Muscle layer of duodenum (tissue), 2 donors: ENCODE results near the gene THEM5.
"Not testable (repeated sequence)": the region's sequence is repeated elsewhere in the genome, so short reads cannot be mapped to it uniquely, and the experiment has no call there.

Source experiments
- H3K27ac ChIP-seq: one replicate; pipeline ENCODE4 v1.7.0; 2013; ENCODE audit warnings: mild to moderate bottlenecking, low read length
- H3K27me3 ChIP-seq: one replicate; pipeline ENCODE4 v1.7.0; 2013; ENCODE audit warnings: low read depth, mild to moderate bottlenecking, control low read depth, low read length
- H3K36me3 ChIP-seq, 2 donors: one replicate each; pipeline ENCODE4 v1.7.0; 2013; ENCODE audit warnings: low read length in 2 of 2, control low read depth in 1 of 2, mild to moderate bottlenecking in 1 of 2; ENCODE audit not compliant: insufficient read depth in 2 of 2, control insufficient read depth in 1 of 2
- H3K4me1 ChIP-seq, 2 donors: one replicate each; pipeline ENCODE4 v1.7.0; 2013; ENCODE audit warnings: low read length in 2 of 2, mild to moderate bottlenecking in 2 of 2, control low read depth in 1 of 2, moderate library complexity in 1 of 2; ENCODE audit not compliant: insufficient read depth in 2 of 2, control insufficient read depth in 1 of 2
- H3K4me3 ChIP-seq, 2 donors: one replicate each; pipeline ENCODE4 v1.7.0; 2013; ENCODE audit warnings: low read length in 2 of 2, low read depth in 1 of 2, mild to moderate bottlenecking in 1 of 2
- H3K9me3 ChIP-seq, 2 donors: one replicate each; pipeline ENCODE4 v1.7.0; 2013; ENCODE audit warnings: low read length in 2 of 2, control low read depth in 1 of 2, mild to moderate bottlenecking in 1 of 2; ENCODE audit not compliant: control insufficient read depth in 1 of 2
- donor health status: healthy.

The THEM5 gene, protein sequence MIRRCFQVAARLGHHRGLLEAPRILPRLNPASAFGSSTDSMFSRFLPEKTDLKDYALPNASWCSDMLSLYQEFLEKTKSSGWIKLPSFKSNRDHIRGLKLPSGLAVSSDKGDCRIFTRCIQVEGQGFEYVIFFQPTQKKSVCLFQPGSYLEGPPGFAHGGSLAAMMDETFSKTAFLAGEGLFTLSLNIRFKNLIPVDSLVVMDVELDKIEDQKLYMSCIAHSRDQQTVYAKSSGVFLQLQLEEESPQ

DNA sequence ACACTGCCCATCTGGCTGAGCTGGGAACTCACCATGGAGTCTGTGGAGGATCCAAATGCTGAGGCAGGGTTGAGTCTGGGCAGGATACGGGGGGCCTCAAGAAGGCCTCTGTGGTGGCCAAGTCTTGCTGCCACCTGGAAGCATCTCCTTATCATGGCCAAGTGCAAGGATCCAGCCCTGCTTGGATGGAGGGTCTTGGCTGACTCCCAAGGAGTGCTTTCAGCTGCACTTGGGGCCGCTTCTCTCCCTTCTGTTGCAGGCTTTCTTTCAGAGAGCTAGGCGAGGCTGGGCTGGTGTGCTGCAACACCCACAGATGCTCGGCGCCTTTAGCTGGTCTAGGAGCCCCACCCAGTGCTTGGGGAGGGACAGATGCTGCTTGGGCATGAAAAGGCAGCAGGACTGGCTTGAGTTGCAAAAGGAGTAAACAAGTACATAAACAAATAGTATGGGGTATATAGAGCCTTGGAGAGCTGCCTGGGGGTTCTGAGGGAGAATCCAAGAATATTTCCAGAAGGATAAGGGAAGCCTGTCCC is at the start of gene THEM5:
THEM5 (minus strand) TSS at position 302 of the 533 bp plus-strand sequence; CDS start at position 155, 147 bp downstream.
- Histone ChIP-seq H3K27ac (no peak within 1 kb of the TSS), H3K4me1 (no peaks in the 10 kb centered on the region)

DNA sequence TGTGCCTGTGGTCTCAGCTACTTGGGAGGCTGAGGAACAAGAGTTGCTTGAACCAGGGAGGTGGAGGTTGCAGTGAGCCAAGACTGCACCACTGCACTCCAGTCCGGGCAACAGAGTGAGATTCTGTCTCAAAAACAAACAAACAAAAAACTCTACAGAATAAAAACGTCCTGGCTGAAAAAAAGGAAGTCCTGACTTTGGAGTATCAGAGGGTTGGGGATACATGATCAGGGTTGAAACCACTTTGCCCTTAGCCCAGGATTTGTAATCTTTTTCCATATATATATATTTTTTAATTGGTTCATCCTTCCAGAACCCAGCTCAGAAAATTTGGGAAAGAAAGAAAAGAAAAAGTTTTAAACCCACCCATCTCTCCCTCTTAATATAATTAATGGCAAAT is 49.3 kb upstream of the THEM5 start:
- H3K27me3 ChIP-seq: no peaks in the 10 kb centered on the region
- H3K9me3 ChIP-seq: peaks cover 0 to 2% of the 10 kb centered on the region in 2 donors
- H3K36me3 ChIP-seq: no peaks in the 10 kb centered on the region
- peaks cover 0 to 5% of the 10 kb centered on the region in 2 donors for H3K4me1 ChIP-seq
- H3K4me3 ChIP-seq: no peak overlapping the region
- no peak overlapping the region for H3K27ac ChIP-seq

More for the DNA sequence above, at the start of gene THEM5:
- Histone ChIP-seq H3K9me3 (no peaks in the 10 kb centered on the region), H3K36me3 (no peaks in the 10 kb centered on the region), H3K27me3 (no peaks in the 10 kb centered on the region), H3K4me3 (no peak within 1 kb of the TSS)

DNA sequence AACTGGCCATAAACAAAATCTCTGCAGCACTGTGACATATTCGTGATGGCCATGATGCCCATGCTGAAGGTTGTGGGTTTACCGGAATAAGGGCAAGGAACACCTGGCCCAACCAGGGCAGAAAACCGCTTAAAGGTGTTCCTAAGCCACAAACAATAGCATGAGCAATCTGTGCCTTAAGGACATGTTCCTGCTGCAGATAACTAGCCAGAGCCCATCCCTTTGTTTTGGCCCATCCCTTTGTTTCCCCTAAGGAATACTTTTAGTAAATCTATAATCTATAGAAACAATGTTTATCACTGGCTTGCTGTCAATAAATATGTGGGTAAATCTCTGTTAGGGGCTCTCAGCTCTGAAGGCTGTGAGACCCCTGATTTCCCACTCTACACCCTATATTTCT is 47.3 kb upstream of the THEM5 start:
- not testable (repeated sequence) for H3K4me1 ChIP-seq, H3K27me3 ChIP-seq, H3K4me3 ChIP-seq, H3K27ac ChIP-seq, H3K9me3 ChIP-seq, H3K36me3 ChIP-seq

DNA sequence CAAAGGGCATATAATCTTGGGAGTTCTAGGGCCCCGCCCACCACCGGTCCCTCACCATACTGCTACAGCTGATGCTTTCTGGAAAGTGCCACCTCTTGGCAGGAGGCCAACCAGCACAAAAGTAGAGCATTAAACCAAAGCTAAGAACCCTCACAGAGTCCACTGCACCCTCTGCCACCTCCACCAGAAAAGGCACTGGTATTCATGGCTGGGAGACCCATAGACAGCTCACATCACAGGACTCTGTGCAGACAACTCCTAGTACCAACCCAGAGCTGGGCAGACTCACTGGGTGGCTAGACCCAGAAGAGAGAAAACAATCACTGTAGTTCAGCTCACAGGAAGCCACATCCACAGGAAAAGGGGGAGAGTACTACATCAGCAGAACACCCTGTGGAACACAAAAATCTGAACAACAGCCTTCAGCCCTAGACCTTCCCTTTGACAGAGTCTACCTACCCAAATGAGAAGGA is 45.0 kb upstream of the THEM5 start:
- no peak overlapping the region for H3K4me3 ChIP-seq
- no peak overlapping the region for H3K27ac ChIP-seq
- H3K9me3 ChIP-seq: peaks cover 0 to 2% of the 10 kb centered on the region in 2 donors

DNA sequence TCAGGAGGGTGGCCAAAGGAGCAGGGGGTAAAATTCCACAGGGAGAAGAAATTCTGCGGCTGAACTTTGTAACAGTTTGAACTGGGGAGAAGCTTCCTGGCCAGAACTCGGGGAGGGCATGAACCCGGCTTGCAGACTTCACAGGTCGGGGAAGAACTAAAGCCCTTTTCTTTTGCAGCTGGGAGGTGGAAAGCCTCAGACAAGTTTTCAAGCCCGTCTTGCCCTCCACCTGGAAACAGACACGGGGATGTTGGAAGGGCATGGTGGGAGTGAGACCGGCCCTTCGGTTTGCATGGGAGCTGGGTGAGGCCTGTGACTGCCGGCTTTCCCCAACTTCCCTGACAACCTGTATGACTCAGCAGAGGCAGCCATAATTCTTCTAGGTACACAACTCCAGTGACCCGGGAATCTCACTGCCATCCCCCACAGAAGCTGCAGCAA is 44.5 kb upstream of the THEM5 start:
- Histone ChIP-seq H3K9me3 (peaks cover 0 to 2% of the 10 kb centered on the region in 2 donors), H3K27me3 (no peaks in the 10 kb centered on the region), H3K4me1 (peaks cover 0 to 5% of the 10 kb centered on the region in 2 donors), H3K27ac (no peak overlapping the region), H3K36me3 (peaks cover 11 to 15% of the 10 kb centered on the region in 2 donors), H3K4me3 (no peak overlapping the region)

More for the DNA sequence above, 45.0 kb upstream of the THEM5 start:
- peaks cover 0 to 5% of the 10 kb centered on the region in 2 donors for H3K4me1 ChIP-seq
- H3K36me3 ChIP-seq: peaks cover 8 to 12% of the 10 kb centered on the region in 2 donors
- no peaks in the 10 kb centered on the region for H3K27me3 ChIP-seq

DNA sequence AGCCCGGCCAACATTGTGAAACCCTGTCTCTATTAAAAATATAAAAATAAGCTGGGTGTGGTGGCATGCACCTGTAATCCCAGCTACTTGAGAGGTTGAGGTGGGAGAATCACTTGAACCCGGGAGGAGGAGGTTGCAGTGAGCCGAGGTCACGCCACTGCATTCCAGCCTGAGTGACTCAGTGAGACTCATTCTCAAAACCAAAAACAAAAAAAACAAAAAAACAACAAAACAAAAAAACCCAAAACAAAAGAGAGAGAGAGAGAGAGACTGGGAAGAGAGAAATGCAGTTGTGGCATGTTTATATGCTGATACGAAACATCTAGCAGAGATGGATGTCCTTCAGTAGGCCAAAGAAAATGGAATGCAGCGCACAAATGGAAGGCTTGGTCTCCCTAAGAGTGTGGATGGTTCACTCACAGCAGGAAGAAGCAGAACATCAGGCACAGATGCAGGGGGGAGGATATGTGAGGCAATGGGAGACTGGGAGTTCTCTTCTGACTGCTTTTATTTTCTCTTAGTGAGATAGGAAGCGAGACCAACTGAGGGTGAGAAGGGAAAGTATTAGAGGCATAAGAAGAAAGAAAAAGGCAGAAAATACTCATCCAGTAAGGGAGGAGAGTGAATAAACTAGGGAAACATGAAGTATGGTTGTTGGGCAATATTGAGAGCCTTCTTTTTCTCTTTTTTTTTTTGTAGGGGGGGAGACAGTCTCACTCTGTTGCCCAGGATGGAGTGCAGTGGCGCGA is 39.8 kb upstream of the THEM5 start:
- H3K27me3 ChIP-seq: no peaks in the 10 kb centered on the region
- H3K36me3 ChIP-seq: peaks cover 14 to 44% of the 10 kb centered on the region in 2 donors
- no peaks in the 10 kb centered on the region for H3K9me3 ChIP-seq
- no peak overlapping the region for H3K27ac ChIP-seq
- H3K4me1 ChIP-seq: no peaks in the 10 kb centered on the region
- no peak overlapping the region for H3K4me3 ChIP-seq

DNA sequence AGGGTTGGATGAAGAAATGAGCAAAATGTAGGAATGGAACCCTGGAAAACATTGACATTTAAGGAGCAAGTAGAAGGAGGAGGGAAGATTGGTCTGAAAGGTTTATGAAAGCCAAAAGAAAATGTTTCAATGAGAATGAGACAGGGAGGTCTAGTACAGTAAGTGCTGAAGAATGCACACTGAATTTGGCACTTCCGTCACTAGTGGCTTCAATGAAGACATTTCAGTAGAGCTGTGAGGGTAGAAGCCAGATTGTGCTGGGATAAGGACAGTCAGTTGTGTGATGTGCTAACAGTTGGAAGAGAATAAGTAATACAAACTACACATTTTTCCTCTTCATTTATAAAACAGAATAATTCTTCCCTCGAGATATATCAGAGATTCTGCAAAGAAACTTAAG is 38.7 kb upstream of the THEM5 start:
- no peak overlapping the region for H3K4me3 ChIP-seq
- no peaks in the 10 kb centered on the region for H3K27me3 ChIP-seq
- no peaks in the 10 kb centered on the region for H3K9me3 ChIP-seq
- no peaks in the 10 kb centered on the region for H3K4me1 ChIP-seq
- H3K36me3 ChIP-seq: peaks cover 14 to 53% of the 10 kb centered on the region in 2 donors
- H3K27ac ChIP-seq: no peak overlapping the region

DNA sequence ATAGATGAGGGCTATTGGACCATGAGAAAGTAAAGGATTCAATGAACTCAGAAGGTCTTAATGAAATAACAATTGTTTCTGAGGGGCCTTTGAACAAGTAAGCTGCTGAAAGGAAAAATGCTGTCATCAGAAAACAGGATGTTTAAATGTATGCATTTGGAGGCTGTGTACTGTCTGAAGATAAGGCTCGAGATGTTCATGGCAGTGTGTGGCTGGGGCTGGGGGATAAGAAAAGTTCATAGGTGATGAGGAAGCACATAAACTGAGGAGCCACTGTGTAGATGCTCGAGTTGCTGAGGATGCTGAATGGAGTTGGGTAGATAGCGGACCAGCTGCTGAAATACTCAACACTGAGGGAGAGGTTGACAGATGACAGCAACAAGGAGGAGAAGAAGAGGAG is 38.0 kb upstream of the THEM5 start:
- Histone ChIP-seq H3K27me3 (no peaks in the 10 kb centered on the region), H3K9me3 (no peaks in the 10 kb centered on the region), H3K4me3 (no peak overlapping the region), H3K36me3 (peaks cover 14 to 53% of the 10 kb centered on the region in 2 donors), H3K4me1 (no peaks in the 10 kb centered on the region), H3K27ac (no peak overlapping the region)

DNA sequence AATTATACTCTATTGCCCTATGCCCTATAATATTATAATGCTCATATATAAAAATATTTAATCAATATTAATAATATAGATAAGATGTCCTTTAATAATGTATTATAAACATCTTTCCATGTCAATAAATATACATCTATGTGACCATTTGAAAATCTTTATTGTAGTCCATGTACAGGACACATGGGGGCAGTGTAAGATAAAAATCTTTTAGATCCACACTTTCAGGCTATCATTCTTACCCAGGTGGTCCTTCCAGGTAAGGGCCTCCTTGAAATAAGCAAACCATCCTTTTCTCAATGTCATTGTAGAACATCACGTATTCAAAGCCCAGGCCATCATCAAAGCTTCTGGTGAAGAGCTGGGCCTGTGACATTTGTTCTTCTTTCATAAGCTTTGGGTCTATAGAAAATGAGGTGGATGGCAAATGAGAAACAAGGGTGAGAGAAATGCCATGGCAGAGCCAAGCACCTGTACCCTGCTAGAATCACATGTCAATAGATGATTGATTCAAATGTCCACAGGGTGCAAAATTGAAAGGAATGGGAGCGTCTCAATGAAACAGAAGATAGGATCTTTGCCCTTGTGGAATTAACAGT is 35.6 kb upstream of the THEM5 start:
- no peaks in the 10 kb centered on the region for H3K27me3 ChIP-seq

DNA sequence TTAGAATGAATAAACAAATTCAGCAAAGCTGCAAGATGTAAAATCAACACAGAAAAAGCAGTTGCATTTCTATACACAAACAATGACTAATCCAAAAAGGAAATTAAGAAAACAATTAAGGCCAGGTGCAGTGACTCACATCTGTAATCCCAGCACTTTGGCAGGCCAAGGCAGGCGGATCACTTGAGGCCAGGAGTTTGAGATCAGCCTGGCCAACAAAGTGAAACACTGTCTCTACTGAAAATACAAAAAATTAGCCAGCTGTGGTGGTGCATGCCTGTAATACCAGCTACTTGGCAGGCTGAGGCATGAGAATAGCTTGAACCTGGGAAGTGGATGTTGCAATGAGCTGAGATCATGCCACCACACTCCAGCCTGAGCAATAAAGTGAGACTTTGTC is 33.5 kb upstream of the THEM5 start:
- H3K9me3 ChIP-seq: no peaks in the 10 kb centered on the region
- no peak overlapping the region for H3K4me3 ChIP-seq
- H3K4me1 ChIP-seq: no peaks in the 10 kb centered on the region
- peaks cover 0 to 29% of the 10 kb centered on the region in 2 donors for H3K36me3 ChIP-seq
- H3K27me3 ChIP-seq: no peaks in the 10 kb centered on the region
- no peak overlapping the region for H3K27ac ChIP-seq

More for the DNA sequence above, 35.6 kb upstream of the THEM5 start:
- Histone ChIP-seq H3K4me3 (no peak overlapping the region), H3K36me3 (peaks cover 7 to 47% of the 10 kb centered on the region in 2 donors), H3K9me3 (no peaks in the 10 kb centered on the region), H3K27ac (no peak overlapping the region), H3K4me1 (no peaks in the 10 kb centered on the region)

DNA sequence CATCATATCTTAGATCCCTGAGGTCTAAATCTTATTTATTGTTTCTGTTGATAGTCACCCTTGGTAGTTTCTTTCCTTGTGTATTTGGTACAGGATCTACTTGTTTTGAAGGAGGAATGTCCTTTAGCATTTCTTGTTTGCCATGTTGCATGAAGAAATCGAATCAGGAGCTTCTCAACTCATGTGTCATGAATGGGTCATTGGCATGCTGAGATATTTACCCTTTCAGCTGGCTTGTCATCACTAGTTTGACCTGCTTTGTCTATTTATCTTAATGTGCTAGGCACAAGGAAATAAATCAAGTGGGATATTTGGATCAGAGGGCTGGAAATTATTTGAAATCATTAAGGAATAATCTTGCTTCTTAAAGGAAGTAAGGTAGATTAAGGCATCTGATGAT is 32.0 kb upstream of the THEM5 start:
- no peak overlapping the region for H3K27ac ChIP-seq
- H3K4me1 ChIP-seq: no peaks in the 10 kb centered on the region
- H3K36me3 ChIP-seq: peaks cover 0 to 22% of the 10 kb centered on the region in 2 donors
- H3K9me3 ChIP-seq: no peaks in the 10 kb centered on the region
- no peak overlapping the region for H3K4me3 ChIP-seq
- no peaks in the 10 kb centered on the region for H3K27me3 ChIP-seq
